A172 (cell line): ENCODE results near the gene ADCK1. TPM values are rescaled to one million over a fixed set of nuclear protein-coding genes. Genes with fewer than 3 reads are reported as not detected.
A peak's percentile ranks its signal among the peaks of the same experiment; 100 is the strongest.
"Not testable (repeated sequence)": the region's sequence is repeated elsewhere in the genome, so short reads cannot be mapped to it uniquely, and the experiment has no call there.

ENCODE experiments used
- DNase-seq: peaks from one replicate; pipeline ENCODE4 v3.0.0-alpha.2; 2015; ENCODE audit warnings: low spot score
- total RNA-seq: library from RNA; depleted of rRNA; stranded (reverse); fragments of >200 nt; shearing (Covaris generic); gene quantifications from 2 replicates; pipeline ENCODE4 v1.2.3, GENCODE V29; 2014; rRNA removed

Gene ADCK1, protein sequence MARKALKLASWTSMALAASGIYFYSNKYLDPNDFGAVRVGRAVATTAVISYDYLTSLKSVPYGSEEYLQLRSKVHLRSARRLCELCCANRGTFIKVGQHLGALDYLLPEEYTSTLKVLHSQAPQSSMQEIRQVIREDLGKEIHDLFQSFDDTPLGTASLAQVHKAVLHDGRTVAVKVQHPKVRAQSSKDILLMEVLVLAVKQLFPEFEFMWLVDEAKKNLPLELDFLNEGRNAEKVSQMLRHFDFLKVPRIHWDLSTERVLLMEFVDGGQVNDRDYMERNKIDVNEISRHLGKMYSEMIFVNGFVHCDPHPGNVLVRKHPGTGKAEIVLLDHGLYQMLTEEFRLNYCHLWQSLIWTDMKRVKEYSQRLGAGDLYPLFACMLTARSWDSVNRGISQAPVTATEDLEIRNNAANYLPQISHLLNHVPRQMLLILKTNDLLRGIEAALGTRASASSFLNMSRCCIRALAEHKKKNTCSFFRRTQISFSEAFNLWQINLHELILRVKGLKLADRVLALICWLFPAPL
- 4.7 and 5.4 TPM in 2 replicates for total RNA-seq

- DNase-seq = peak; percentile 60
These were observed at the start of gene ADCK1 for GRCh38 chr14:77799863-77800730. Gene ADCK1, plus strand, starts transcription at chr14:77800109. Its CDS starts 18,870 bp downstream, at chr14:77818979.

DNA sequence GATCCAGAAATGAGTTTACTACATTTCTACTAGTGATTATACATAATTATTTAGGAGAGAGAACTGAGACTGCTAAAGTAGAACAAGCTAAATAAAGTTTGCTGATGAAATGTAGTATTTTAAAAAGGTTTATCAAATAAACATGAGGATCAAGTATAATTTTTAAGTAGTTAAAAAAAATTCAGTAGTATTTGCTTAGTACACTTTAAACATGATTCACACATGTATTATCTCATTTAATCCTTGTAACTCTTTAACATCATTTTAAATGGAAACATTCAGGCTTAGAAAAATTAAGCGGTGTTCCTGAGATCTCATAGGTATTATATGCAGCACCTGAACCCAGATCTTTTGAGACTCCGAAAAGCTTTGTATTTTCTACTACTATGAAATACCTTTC is 47.6 kb upstream of the ADCK1 start:
- no peak for DNase-seq

GRCh38 chr14:77752799-77753516 is 47.0 kb upstream of the ADCK1 start:
- no peak for DNase-seq

- peak; percentile 86 for DNase-seq
These were observed 39.3 kb upstream of the ADCK1 start, which contains the start of gene SNW1 for GRCh38 chr14:77760381-77761204. Gene SNW1, minus strand, starts transcription at chr14:77761156. Its CDS starts 29 bp downstream, at chr14:77761127.

GRCh38 chr14:77761205-77761931 is 38.5 kb upstream of the ADCK1 start:
- DNase-seq = peak; percentile 1

DNA sequence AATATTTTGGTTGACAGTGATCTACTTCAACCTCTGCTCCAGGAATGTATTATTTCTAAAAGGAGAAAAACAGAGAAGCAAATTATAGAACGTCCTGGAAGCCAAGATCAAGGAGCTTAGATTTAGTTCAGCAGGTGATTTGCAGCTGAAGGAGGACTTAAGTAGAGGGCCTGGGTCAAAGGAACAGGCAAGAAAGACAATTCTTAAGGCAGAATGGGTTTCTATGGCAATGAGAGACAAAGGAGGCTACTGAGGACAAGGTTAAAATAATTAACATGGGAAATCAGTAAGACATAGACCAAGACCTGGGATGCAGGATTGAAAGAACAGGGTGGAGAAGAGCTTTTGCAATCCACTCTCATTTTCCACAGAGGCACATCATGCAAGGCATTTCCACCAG is 36.6 kb upstream of the ADCK1 start:
- no peak for DNase-seq

- DNase-seq = no peak
These were observed 35.9 kb upstream of the ADCK1 start for GRCh38 chr14:77763978-77764377.

DNA sequence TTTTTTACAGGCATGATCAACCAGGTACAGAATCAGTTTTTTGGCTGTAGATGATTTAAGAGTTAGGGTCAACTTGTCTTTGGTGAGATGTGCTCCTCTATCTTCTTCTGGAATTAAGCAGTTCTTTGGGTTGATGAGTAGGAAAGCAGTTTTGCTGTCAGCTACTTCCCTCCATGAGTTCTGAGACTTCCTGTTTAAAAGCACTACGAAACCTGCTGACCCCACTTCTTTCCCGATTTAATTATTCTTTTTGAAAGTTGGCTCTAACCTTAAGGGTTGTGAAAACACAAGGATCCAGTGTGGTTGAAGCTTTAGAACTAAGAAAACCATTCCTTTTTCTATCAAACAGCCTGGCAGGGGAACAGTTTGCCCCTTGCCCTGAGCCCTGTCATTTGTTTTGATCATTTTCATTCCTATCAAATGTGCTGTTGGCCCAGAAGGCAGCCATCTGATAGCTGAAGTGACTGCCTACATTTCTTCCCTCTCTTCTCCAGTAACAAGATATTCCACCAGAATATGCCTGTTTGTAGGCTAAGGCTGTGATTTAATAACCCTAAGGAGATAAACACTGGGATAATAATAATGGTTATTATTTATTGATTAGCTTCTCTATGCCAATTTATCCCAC is 31.4 kb upstream of the ADCK1 start:
- not testable (repeated sequence) for DNase-seq

- not testable (repeated sequence) for DNase-seq
These were observed 25.9 kb upstream of the ADCK1 start for GRCh38 chr14:77773966-77774365.

DNA sequence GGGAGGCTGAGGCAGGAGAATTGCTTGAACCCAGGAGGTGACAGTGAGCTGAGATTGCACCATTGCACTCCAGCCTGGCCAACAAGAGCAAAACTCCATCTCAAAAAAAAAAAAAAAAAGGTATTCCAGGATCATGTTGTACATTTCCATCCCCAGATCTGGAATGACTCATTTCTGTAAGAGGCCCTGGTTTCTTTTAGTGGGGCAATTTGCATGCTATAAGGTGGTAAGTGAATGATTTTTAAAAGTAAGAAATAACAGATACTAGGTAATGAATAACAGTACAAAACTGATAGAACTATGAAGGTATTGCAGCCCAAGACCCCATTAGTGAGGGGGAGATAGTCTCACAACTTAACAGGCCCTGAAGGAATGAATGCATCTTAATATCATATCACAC is 17.7 kb upstream of the ADCK1 start:
- DNase-seq = no peak

- DNase-seq = no peak
These were observed 13.8 kb upstream of the ADCK1 start for GRCh38 chr14:77786148-77786547.

DNA sequence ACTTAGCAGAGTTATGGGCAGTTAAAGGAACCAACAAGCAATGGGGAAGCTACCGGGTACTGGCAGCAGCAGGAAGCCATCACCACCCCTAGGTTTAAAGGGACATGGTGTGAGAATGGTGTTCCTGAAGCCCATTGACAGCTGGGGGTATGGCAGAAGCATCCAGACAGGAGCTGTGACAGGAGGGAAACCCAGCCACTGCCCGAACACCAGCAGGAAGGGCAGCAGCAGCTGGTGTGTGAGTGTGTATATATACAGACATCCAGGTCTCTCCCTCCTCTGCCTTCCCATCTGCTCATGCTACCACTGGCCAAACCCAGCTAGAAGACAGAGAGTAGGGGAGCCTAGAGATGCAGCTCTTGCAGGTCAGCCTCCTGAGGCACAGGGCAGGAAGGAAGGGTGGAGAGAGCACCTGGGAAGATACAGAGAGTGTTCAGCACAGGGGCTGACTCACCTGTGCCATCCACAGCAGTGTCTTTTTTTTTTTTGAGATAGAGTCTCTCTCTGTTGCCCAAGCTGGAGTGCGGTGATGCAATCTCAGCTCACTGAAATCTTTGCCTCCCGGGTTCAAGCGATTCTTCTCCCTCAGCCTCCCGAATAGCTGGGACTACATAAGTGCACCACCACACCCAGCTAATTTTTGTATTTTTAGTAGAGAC is 9.2 kb upstream of the ADCK1 start:
- no peak for DNase-seq

DNA sequence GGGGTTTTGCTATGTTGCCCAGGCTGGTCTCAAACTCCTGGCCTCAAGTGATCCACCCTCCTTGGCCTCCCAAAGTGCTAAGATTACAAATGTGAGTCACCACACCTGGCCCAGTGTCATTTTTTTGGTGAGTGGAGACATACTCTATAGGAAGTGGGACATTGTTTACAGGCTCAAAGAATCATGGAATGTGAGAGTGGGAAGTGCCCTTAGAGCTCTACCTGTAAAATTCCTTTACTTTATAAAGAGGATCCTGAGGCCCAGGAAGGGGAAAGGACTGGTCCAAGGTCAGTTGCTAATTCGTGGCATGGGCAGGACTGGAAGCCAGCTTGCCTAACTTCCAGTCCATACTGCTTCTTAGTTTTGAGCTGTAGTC is 8.7 kb upstream of the ADCK1 start:
- no peak for DNase-seq

- DNase-seq = not testable (repeated sequence)
These were observed 6.7 kb upstream of the ADCK1 start for GRCh38 chr14:77793255-77793654.

DNA sequence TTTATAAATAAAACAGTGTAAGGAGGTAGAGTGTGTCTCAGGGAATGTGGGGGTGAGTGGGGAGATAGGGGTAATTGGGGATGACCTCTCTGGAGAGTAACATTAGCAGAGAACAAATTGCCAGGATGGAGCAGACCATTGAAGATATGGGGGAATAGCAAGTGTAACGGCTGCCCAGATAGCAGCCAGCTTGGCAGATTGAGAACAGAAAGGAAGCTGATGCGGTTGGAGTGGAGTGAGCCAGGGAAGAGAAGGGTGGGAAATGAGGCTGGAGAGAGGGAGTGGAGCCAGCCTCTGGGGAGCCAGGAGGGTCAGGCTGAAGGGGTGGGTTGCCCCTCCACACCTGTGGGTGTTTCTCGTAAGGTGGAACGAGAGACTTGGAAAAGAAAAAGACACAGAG is 5.6 kb upstream of the ADCK1 start:
- DNase-seq = no peak

GRCh38 chr14:77799456-77799855 is 453 bp upstream of the ADCK1 start:
- not testable (repeated sequence) for DNase-seq

- no peak for DNase-seq
These were observed 905 bp downstream of the ADCK1 start for GRCh38 chr14:77800814-77801213.

DNA sequence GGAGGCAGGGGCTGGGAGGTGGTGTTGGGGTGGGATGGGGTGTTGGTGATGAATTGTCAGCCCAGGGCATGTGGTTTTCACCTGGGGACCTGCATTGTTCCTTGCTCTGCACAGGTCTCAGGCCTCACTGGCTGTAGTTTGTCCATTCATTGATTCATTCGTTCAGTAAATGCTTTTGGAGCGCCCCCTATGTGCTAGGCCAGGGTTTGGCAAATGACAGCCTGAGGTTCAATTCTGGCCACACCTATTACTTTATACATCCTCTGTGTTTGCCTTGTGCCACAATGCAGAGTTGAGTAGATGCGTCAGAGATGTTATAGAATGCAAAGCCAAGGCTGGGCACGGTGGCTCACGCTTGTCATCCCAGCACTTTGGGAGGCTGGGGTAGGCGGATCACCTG is 4.7 kb downstream of the ADCK1 start:
- DNase-seq = no peak

- DNase-seq = no peak
These were observed 5.8 kb downstream of the ADCK1 start for GRCh38 chr14:77805706-77806105.
